GM12878 (cell line): ENCODE results near the gene DDIT3. TPM values are rescaled to one million over a fixed set of nuclear protein-coding genes. Genes with fewer than 3 reads are reported as not detected.

ENCODE experiments used
- ATAC-seq: fragments of 200-7000 bp; cut with Tn5 transposase; 3 replicates; pipeline ENCODE4 v1.9.1; 2020; ENCODE audit warnings: mild to moderate bottlenecking, moderate library complexity
- BruUV-seq: library from RNA; stranded (reverse); fragments of 400-500 nt; replicated peaks from 2 replicates; lab custom pipeline; 2021; lab: Mats Ljungman, UMichigan
- CTCF ChIA-PET: fragments of 300-600 bp; sonication (Branson Sonifier 250); formaldehyde crosslinking; extraction: SDS; loops from one replicate; lab custom pipeline; 2021; ENCODE audit warnings: inconsistent platforms; lab: Yijun Ruan, JAX
- POLR2A ChIA-PET: fragments of 350-600 bp; formaldehyde crosslinking; extraction: SDS; loops from one replicate; lab custom pipeline; 2021; ENCODE audit warnings: inconsistent platforms; lab: Charles Lee
- RAD21 ChIA-PET: fragments of 300-600 bp; sonication (Branson Sonifier 250); formaldehyde crosslinking; loops from one replicate; lab custom pipeline; 2023; ENCODE audit warnings: antibody characterized with exemption; ENCODE audit not compliant: unreplicated experiment; lab: Charles Lee
- SMC1A ChIA-PET: fragments of 300-600 bp; sonication (Branson Sonifier 250); formaldehyde crosslinking; loops from one replicate; lab custom pipeline; 2023; ENCODE audit not compliant: unreplicated experiment, uncharacterized antibody; lab: Charles Lee
- DNase-seq: peaks from one replicate; pipeline ENCODE4 v3.0.0-alpha.2; 2011; ENCODE audit warnings: low read depth, low spot score
- FAIRE-seq: peaks from 3 replicates; lab custom pipeline; 2011; peaks lifted over from hg19 to GRCh38; lab: Jason Lieb, UNC
- H2AFZ ChIP-seq: 2 replicates; pipeline ENCODE4 v1.6.0; 2011; ENCODE audit warnings: low read depth, low read length, control low read depth; ENCODE audit not compliant: control insufficient read depth
- H3K27ac ChIP-seq: 2 replicates; pipeline ENCODE4 v1.5.1; 2011; ENCODE audit warnings: control low read depth; ENCODE audit not compliant: control insufficient read depth, insufficient read depth
- H3K27me3 ChIP-seq, 2 experiments: replicated peaks in 1 of 2; 2 replicates each; pipeline versions ENCODE4 v1.6.0 to v1.6.1; 2011; ENCODE audit warnings: low read length in 1 of 2; ENCODE audit not compliant: control insufficient read depth in 2 of 2, insufficient read depth in 2 of 2
- H3K36me3 ChIP-seq, 2 experiments: 2 replicates each; pipeline ENCODE4 v1.5.1; 2011; ENCODE audit warnings: low read length in 1 of 2; ENCODE audit not compliant: control insufficient read depth in 2 of 2, insufficient read depth in 2 of 2
- H3K4me1 ChIP-seq: 2 replicates; pipeline ENCODE4 v1.6.1; 2011; ENCODE audit warnings: mild to moderate bottlenecking, low read length, moderate library complexity, mixed read lengths; ENCODE audit not compliant: control insufficient read depth, insufficient read depth
- H3K4me2 ChIP-seq: 2 replicates; pipeline ENCODE4 v1.6.0; 2011; ENCODE audit warnings: control low read depth; ENCODE audit not compliant: control insufficient read depth, insufficient read depth
- H3K4me3 ChIP-seq: fragments of 200-600 bp; sonication (generic); 2 replicates; pipeline ENCODE4 v1.5.1; 2016
- H3K79me2 ChIP-seq: 2 replicates; pipeline ENCODE4 v1.6.0; 2011; ENCODE audit warnings: low read length; ENCODE audit not compliant: control insufficient read depth, insufficient read depth
- H3K9ac ChIP-seq: 2 replicates; pipeline ENCODE4 v1.8.0; 2011; ENCODE audit warnings: low read length, control low read depth, mixed read lengths; ENCODE audit not compliant: control insufficient read depth, insufficient read depth
- H3K9me3 ChIP-seq: replicated peaks from 3 replicates; pipeline ENCODE4 v1.5.1; 2011; ENCODE audit warnings: mild to moderate bottlenecking, low read length; ENCODE audit not compliant: control insufficient read depth, insufficient read depth
- H4K20me1 ChIP-seq: 2 replicates; pipeline ENCODE4 v1.6.0; 2011; ENCODE audit not compliant: control insufficient read depth, insufficient read depth
- ATF7 ChIP-seq: fragments of 450-650 bp; IDR thresholded peaks from 2 replicates; pipeline ENCODE4 v1.6.1; 2016; ENCODE audit warnings: low read depth, mild to moderate bottlenecking
- CEBPB ChIP-seq, 2 experiments: fragments of 150-350 bp in 1 of 2; IDR thresholded peaks; 2 replicates each; pipeline ENCODE4 v1.6.1; 2012 to 2014; ENCODE audit warnings: low read depth in 2 of 2, low read length in 2 of 2, borderline replicate concordance in 1 of 2, inconsistent platforms in 1 of 2
- HDGF ChIP-seq: fragments of 450-650 bp; IDR thresholded peaks from 2 replicates; pipeline ENCODE4 v1.6.1; 2016; ENCODE audit warnings: antibody characterized with exemption
- IRF3 ChIP-seq: fragments of 450-650 bp; IDR thresholded peaks from 2 replicates; pipeline ENCODE4 v1.6.1; 2014; ENCODE audit warnings: mild to moderate bottlenecking
- JUND ChIP-seq: IDR thresholded peaks from 2 replicates; pipeline ENCODE4 v1.6.1; 2012; ENCODE audit warnings: low read depth, mild to moderate bottlenecking, low read length, improper control_type of control experiment, moderate library complexity
- KAT2A ChIP-seq: conservative IDR thresholded peaks from 2 replicates; pipeline ENCODE4 v1.6.1; 2011; ENCODE audit warnings: low read depth, low read length; ENCODE audit not compliant: control insufficient read depth
- KLF5 ChIP-seq: fragments of 450-650 bp; IDR thresholded peaks from 2 replicates; pipeline ENCODE4 v1.6.1; 2014; ENCODE audit warnings: mild to moderate bottlenecking; ENCODE audit not compliant: partially characterized antibody
- MXI1 ChIP-seq: fragments of 150-350 bp; IDR thresholded peaks from 2 replicates; pipeline ENCODE4 v1.6.1; 2011; ENCODE audit warnings: low read depth, mild to moderate bottlenecking, inconsistent platforms, low read length, improper control_type of control experiment
- PKNOX1 ChIP-seq: fragments of 450-650 bp; IDR thresholded peaks from 2 replicates; pipeline ENCODE4 v1.6.1; 2016; ENCODE audit warnings: mild to moderate bottlenecking
- POLR2AphosphoS5 ChIP-seq: IDR thresholded peaks from 2 replicates; pipeline ENCODE4 v1.6.1; 2011; ENCODE audit warnings: mild to moderate bottlenecking, low read length, inconsistent platforms
- POU2F2 ChIP-seq: IDR thresholded peaks from 3 replicates; pipeline ENCODE4 v1.6.1; 2011; ENCODE audit warnings: low read depth, mild to moderate bottlenecking, low read length, borderline replicate concordance
- RUNX3 ChIP-seq: IDR thresholded peaks from 2 replicates; pipeline ENCODE4 v1.6.1; 2012; ENCODE audit warnings: low read length, inconsistent platforms
- STAT1 ChIP-seq: fragments of 450-650 bp; conservative IDR thresholded peaks from 2 replicates; pipeline ENCODE4 v1.6.1; 2014; ENCODE audit warnings: antibody characterized with exemption, mild to moderate bottlenecking
- USF2 ChIP-seq: IDR thresholded peaks from 2 replicates; pipeline ENCODE4 v1.6.1; 2011; ENCODE audit warnings: low read depth, low read length, improper control_type of control experiment, borderline replicate concordance
- ZNF622 ChIP-seq: fragments of 450-650 bp; IDR thresholded peaks from 2 replicates; pipeline ENCODE4 v1.6.1; 2017; ENCODE audit warnings: mild to moderate bottlenecking, inconsistent platforms
- WGBS: methylation state at CpG from one replicate; pipeline ENCODE4 v1.1.6; 2016; ENCODE audit warnings: low lambda C conversion rate; ENCODE audit not compliant: insufficient replicate concordance, insufficient coverage; ENCODE audit errors: missing lambda C conversion rate; 5-methylcytosine and 5-hydroxymethylcytosine counted together
- in situ Hi-C: fragments of 300-500 bp; cut with MboI; formaldehyde crosslinking; loops from 9 replicates; pipeline ENCODE4 v1.14.3; 2018; ENCODE audit warnings: mixed read lengths
- intact Hi-C: fragments of 100-400 bp; cut with micrococcal nuclease; formaldehyde crosslinking; loops from one replicate; pipeline ENCODE4 v1.14.2; 2022; ENCODE audit not compliant: unreplicated experiment
- polyA plus RNA-seq, 11 experiments: library from polyadenylated mRNA; depleted of rRNA in 4 of 11; unstranded in 6 of 11; stranded (reverse) in 5 of 11; fragments of >200 nt; fragmentation: Nextera tagmentation in 4 of 11; fragmentation: Illumina TruSeq in 1 of 11; extraction: Ambion mirVana in 4 of 11; extraction: Trizol in 1 of 11; gene quantifications; 1 replicate in 1 of 11; 2 replicates in 10 of 11; pipeline versions ENCODE4 v1.2.1 to v1.2.3, GENCODE V29; 2011 to 2016; ENCODE audit warnings: inconsistent platforms in 2 of 11, missing spikeins in 2 of 11, low read depth in 1 of 11
- total RNA-seq, 4 experiments: library from RNA; depleted of rRNA in 3 of 4; stranded (reverse); fragments of >200 nt in 3 of 4; fragmentation: Illumina TruSeq in 1 of 4; extraction: Trizol in 1 of 4; gene quantifications; 2 replicates each; pipeline versions ENCODE4 v1.2.1 to v1.2.3, GENCODE V29; 2013 to 2021

Gene DDIT3
- total and polyA plus RNA-seq, 10 of the 15 experiments (the other 5 are each of a cell fraction or from before 2014, with no cell fraction given): 9.2 to 28.9 (median 15.5) TPM

- CTCF ChIA-PET: interaction anchor here (1.2 to 2.2 kb wide), 3 partner anchors 8 to 9 kb away, joined by 3 to 8 read pairs (median 4); partner anchors contain the start of gene ARHGAP9
- in situ Hi-C loops: no loop called here
- no peak overlapping the region for H3K27ac ChIP-seq
- TF ChIP-seq PKNOX1 (no peak), JUND (no peak), KLF5 (no peak), RUNX3 (no peak), POLR2AphosphoS5 (no peak), HDGF (no peak), ZNF622 (no peak), MXI1 (no peak), USF2 (no peak), ATF7 (no peak), STAT1 (no peak), KAT2A (no peak), IRF3 (no peak), POU2F2 (no peak), CEBPB (IDR thresholded peaks at IDR 0.05; ENCODE audit: borderline replicate concordance in 1 of 2, low read depth in 2 of 2, low read length in 2 of 2) (no peak)
- TF ChIP-seq, all 136 proteins: peak for 0
- Histone ChIP-seq H3K9me3 (no peaks in the 10 kb centered on the region), H3K36me3 (peaks cover 1 to 33% of the 10 kb centered on the region in 2 experiments), H3K4me2 (no peak overlapping the region), H3K9ac (no peak overlapping the region), H3K27me3 (no peaks in the 10 kb centered on the region), H4K20me1 (no peaks in the 10 kb centered on the region), H3K79me2 (peaks cover 16% of the 10 kb centered on the region), H3K4me3 (no peak overlapping the region), H2AFZ (no peak overlapping the region), H3K4me1 (peaks cover 8% of the 10 kb centered on the region)
- SMC1A ChIA-PET: no interaction called here
- POLR2A ChIA-PET: interaction anchor here (0.5 to 1.0 kb wide), 3 partner anchors 8 to 43 kb away, joined by 3 to 4 read pairs (median 3); no protein-coding TSS in a partner anchor
- RAD21 ChIA-PET: interaction anchor here (1.0 kb wide), 1 partner anchor 12 kb away, joined by 3 read pairs; no protein-coding TSS in a partner anchor
- 95% methylated on average over 4 of the region's 4 CpGs for WGBS
- no peak for ATAC-seq
- BruUV-seq: no TSS peak
- FAIRE-seq: no peak
- intact Hi-C loops: loop anchor here (10.0 kb wide), 1 partner anchor 284 kb away; the partner anchor contains the start of genes CDK4 and MARCHF9
- DNase-seq: no peak
Observed at GRCh38 chr12:57470970-57471656, 49.2 kb downstream of the DDIT3 start.
